ENCODE measurements around the gene PLEKHM3.

Gene PLEKHM3

GRCh38 chr2:207870814-207871213, 154.5 kb downstream of the PLEKHM3 start:
- Histone ChIP-seq H3K4me3 (ENCODE audit: low read depth, low read length) (no peak overlapping the region), H3K27me3 (ENCODE audit: insufficient read depth, low read depth, severe bottlenecking) (no peaks in the 10 kb centered on the region), H3K36me3 (no peaks in the 10 kb centered on the region), H3K27ac (no peak overlapping the region), H3K9me3 (ENCODE audit: severe bottlenecking) (no peaks in the 10 kb centered on the region)
- no peak for TF ChIP-seq CTCF (IDR thresholded peaks at IDR 0.05; ENCODE audit: low read depth, low read length)
- DNase-seq: no peak

- Histone ChIP-seq H3K4me3 (ENCODE audit: low read depth, low read length) (no peak overlapping the region), H3K27me3 (ENCODE audit: insufficient read depth, low read depth, severe bottlenecking) (no peaks in the 10 kb centered on the region), H3K27ac (no peak overlapping the region), H3K36me3 (no peaks in the 10 kb centered on the region), H3K9me3 (ENCODE audit: severe bottlenecking) (no peaks in the 10 kb centered on the region)
- no peak for DNase-seq
- no peak for TF ChIP-seq CTCF (IDR thresholded peaks at IDR 0.05; ENCODE audit: low read depth, low read length)
These were observed 155.2 kb downstream of the PLEKHM3 start for GRCh38 chr2:207869784-207870778.

GRCh38 chr2:207868855-207869596, 156.3 kb downstream of the PLEKHM3 start:
- no peaks in the 10 kb centered on the region for H3K36me3 ChIP-seq
- no peaks in the 10 kb centered on the region for H3K9me3 ChIP-seq (ENCODE audit: severe bottlenecking)
- DNase-seq: no peak
- no peak overlapping the region for H3K4me3 ChIP-seq (ENCODE audit: low read depth, low read length)
- H3K27ac ChIP-seq: no peak overlapping the region
- TF ChIP-seq CTCF (IDR thresholded peaks at IDR 0.05; ENCODE audit: low read depth, low read length): no peak
- H3K27me3 ChIP-seq (ENCODE audit: insufficient read depth, low read depth, severe bottlenecking): no peaks in the 10 kb centered on the region

- TF ChIP-seq CTCF (IDR thresholded peaks at IDR 0.05; ENCODE audit: low read depth, low read length): no peak
- Histone ChIP-seq H3K4me3 (ENCODE audit: low read depth, low read length) (no peak overlapping the region), H3K9me3 (ENCODE audit: severe bottlenecking) (no peaks in the 10 kb centered on the region), H3K36me3 (no peaks in the 10 kb centered on the region), H3K27me3 (ENCODE audit: insufficient read depth, low read depth, severe bottlenecking) (no peaks in the 10 kb centered on the region), H3K27ac (no peak overlapping the region)
- no peak for DNase-seq
These were observed 157.4 kb downstream of the PLEKHM3 start for GRCh38 chr2:207867905-207868304.

GRCh38 chr2:207867056-207867455, 158.3 kb downstream of the PLEKHM3 start:
- DNase-seq: no peak
- TF ChIP-seq CTCF (IDR thresholded peaks at IDR 0.05; ENCODE audit: low read depth, low read length): no peak
- Histone ChIP-seq H3K36me3 (no peaks in the 10 kb centered on the region), H3K27ac (no peak overlapping the region), H3K4me3 (ENCODE audit: low read depth, low read length) (no peak overlapping the region), H3K9me3 (ENCODE audit: severe bottlenecking) (no peaks in the 10 kb centered on the region), H3K27me3 (ENCODE audit: insufficient read depth, low read depth, severe bottlenecking) (no peaks in the 10 kb centered on the region)
